ENCODE measurements around the gene GPHN.

GPHN gene

DNA sequence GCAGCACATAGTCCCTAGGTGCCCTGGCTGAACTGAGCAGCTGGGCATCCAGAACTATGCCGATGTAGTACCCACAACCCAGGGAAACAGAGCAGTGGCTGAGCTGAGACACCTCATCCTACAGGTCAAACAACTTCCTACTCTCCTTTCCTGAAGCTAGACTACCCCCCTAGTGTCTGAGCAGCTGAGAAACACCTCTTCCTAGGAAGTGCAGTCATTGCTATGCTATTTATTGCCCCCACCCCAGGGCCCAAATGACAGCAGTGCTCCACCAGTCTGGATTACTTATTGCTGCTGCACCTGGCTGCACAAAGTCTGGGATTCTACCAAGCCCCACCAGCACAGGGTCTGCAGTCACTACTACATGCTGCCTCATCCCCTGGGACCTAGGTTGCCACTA, 664.6 kb downstream of the GPHN start:
- TF ChIP-seq, protein P1, sequence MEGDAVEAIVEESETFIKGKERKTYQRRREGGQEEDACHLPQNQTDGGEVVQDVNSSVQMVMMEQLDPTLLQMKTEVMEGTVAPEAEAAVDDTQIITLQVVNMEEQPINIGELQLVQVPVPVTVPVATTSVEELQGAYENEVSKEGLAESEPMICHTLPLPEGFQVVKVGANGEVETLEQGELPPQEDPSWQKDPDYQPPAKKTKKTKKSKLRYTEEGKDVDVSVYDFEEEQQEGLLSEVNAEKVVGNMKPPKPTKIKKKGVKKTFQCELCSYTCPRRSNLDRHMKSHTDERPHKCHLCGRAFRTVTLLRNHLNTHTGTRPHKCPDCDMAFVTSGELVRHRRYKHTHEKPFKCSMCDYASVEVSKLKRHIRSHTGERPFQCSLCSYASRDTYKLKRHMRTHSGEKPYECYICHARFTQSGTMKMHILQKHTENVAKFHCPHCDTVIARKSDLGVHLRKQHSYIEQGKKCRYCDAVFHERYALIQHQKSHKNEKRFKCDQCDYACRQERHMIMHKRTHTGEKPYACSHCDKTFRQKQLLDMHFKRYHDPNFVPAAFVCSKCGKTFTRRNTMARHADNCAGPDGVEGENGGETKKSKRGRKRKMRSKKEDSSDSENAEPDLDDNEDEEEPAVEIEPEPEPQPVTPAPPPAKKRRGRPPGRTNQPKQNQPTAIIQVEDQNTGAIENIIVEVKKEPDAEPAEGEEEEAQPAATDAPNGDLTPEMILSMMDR (IDR thresholded peaks at IDR 0.05; ENCODE audit: low read depth, low read length), result no peak
- no peak for DNase-seq
- Histone ChIP-seq H3K9me3 (no peaks in the 10 kb centered on the region; the same call in 1 of the 2 replicates), H3K4me3 (ENCODE audit: low read depth, low read length) (no peak overlapping the region), H3K27me3 (no peaks in the 10 kb centered on the region), H3K4me1 (no peaks in the 10 kb centered on the region), H3K36me3 (peaks cover 6% of the 10 kb centered on the region; the same call in 1 of the 2 replicates)

DNA sequence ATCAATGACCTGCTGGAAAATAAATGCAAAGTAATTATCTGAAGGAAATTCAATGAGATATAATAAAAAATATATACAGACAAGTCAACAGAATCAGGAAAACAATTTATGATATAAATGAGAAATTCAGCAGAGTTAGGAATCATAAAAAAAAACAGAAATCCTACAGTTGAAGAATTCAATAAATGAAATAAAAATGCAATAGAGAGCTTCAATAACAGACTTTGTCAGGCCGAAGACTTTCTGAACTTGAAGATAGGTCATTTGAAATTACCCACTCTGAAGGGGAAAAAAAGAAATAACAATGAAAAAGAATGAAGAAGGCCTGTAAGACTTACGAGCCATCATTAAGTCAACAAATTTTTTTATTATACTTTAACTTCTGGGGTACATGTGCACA, 665.8 kb downstream of the GPHN start:
- Histone ChIP-seq H3K27me3 (no peaks in the 10 kb centered on the region), H3K9me3 (no peaks in the 10 kb centered on the region; the same call in 1 of the 2 replicates), H3K36me3 (peaks cover 6% of the 10 kb centered on the region; the same call in 1 of the 2 replicates), H3K4me3 (ENCODE audit: low read depth, low read length) (no peak overlapping the region), H3K4me1 (no peaks in the 10 kb centered on the region)
- DNase-seq, result no peak
- TF ChIP-seq, protein P1 (IDR thresholded peaks at IDR 0.05; ENCODE audit: low read depth, low read length), result no peak

- no peak for DNase-seq
- Histone ChIP-seq H3K36me3 (0 out of 2 replicates have a peak, but pooled peaks cover 1% of the 10 kb centered on the region), H3K9me3 (no peaks in the 10 kb centered on the region), H3K27me3 (no peaks in the 10 kb centered on the region), H3K4me3 (ENCODE audit: low read depth, low read length) (no peak overlapping the region), H3K4me1 (no peaks in the 10 kb centered on the region)
- TF ChIP-seq, protein P1 (IDR thresholded peaks at IDR 0.05; ENCODE audit: low read depth, low read length), result no peak
Observed at GRCh38 chr14:67186172-67186768, 678.3 kb downstream of the GPHN start.

DNA sequence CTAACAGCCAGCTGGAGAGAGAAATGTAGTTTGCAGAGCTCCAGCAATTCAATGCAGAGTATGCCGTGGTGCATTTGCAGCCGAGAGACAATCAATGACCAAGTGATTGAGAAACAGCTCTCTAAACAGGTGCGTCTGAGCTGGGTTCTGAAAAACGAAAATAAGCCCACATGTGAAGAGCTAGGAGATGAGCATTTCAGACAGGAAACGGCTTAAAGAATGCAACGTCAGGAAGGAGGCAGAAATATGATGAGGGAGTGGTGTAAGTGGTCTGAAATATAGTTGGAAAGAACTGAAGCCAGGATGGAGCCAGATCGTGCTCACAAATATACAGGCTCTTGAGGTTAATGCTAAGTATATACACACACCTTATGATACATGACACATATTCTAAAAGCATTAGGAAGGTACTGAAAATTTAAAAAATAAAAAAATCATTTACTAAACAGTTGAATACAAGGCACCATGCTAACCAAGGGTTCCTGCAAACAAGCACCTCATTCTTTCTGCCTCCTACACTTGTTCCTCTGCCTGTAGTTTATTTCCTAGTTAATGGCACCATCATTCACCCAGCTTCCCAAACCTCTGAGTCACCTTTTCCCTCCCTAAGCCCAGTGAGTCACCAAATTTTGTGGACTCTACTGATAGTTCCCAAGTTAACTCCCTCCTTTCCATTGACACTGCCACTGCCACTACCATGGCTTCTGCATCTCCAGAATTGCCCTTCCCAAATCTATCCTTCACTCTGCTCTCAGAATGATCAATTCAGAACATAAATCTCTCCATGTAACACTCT, 679.0 kb downstream of the GPHN start:
- H3K27me3 ChIP-seq, result no peaks in the 10 kb centered on the region
- no peak overlapping the region for H3K4me3 ChIP-seq (ENCODE audit: low read depth, low read length)
- no peak for DNase-seq
- TF ChIP-seq, protein P1 (IDR thresholded peaks at IDR 0.05; ENCODE audit: low read depth, low read length), result no peak
- no peaks in the 10 kb centered on the region for H3K36me3 ChIP-seq
- H3K4me1 ChIP-seq, result no peaks in the 10 kb centered on the region
- no peaks in the 10 kb centered on the region for H3K9me3 ChIP-seq

DNA sequence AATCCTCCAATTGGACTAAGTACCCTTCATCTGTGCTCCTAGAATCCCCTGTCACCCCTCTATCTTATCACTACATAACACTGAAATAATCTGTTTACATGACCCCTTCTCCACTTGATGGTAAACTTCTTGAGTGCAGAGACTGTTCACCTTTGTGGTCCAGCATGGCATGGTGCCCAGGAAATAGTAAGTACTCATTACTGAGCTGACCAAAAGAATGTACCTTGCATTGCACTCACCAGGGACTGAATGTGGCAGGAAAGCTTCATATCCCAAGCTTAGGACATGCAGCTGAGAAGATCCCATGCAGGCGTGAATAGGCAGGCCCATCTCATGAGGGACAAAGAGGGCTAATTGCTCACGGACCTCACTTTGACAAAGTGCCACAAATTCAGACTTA, 679.9 kb downstream of the GPHN start:
- no peaks in the 10 kb centered on the region for H3K36me3 ChIP-seq
- no peaks in the 10 kb centered on the region for H3K9me3 ChIP-seq
- no peak for DNase-seq
- TF ChIP-seq, protein P1 (IDR thresholded peaks at IDR 0.05; ENCODE audit: low read depth, low read length), result no peak
- H3K27me3 ChIP-seq, result no peaks in the 10 kb centered on the region
- no peaks in the 10 kb centered on the region for H3K4me1 ChIP-seq
- no peak overlapping the region for H3K4me3 ChIP-seq (ENCODE audit: low read depth, low read length)

GRCh38 chr14:67188326-67188725, 680.4 kb downstream of the GPHN start:
- no peaks in the 10 kb centered on the region for H3K4me1 ChIP-seq
- no peaks in the 10 kb centered on the region for H3K9me3 ChIP-seq
- DNase-seq, result no peak
- no peaks in the 10 kb centered on the region for H3K27me3 ChIP-seq
- TF ChIP-seq, protein P1 (IDR thresholded peaks at IDR 0.05; ENCODE audit: low read depth, low read length), result no peak
- no peaks in the 10 kb centered on the region for H3K36me3 ChIP-seq
- H3K4me3 ChIP-seq (ENCODE audit: low read depth, low read length), result no peak overlapping the region

All from BE2C (cell line).